ENCODE results near the gene AXL. TPM values are rescaled to one million over a fixed set of nuclear protein-coding genes. Genes with fewer than 3 reads are reported as not detected.

Gene AXL
- total and polyA plus RNA-seq, 4 donors, result 23.7 to 44.1 (median 25.6) TPM

DNA sequence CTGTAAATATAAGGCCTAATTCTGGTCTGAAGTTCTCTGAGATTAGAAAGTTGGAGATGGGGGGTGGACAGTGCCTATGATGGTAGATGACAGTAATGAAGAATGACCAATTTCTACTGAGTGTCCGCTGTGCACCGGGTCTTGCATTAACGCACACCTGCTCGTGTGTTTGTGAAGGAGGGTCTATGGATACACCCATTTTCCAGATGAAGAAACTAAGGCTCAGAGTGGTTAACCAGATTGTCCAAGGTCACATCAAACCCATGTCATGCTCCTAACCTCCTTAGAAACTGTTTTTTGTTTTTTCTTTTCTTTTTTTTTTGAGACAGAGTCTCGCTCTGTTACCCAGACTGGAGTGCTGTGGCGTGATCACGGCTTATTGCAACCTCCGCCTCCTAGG, 13.7 kb downstream of the AXL start:
- H3K27me3 ChIP-seq (ENCODE audit: control insufficient read depth, insufficient read depth, low read length), result no peaks in the 10 kb centered on the region
- no peak overlapping the region for H3K27ac ChIP-seq (ENCODE audit: low read depth, low read length)
- WGBS (ENCODE audit: insufficient coverage), result 92% methylated on average over 5 of the region's 8 CpGs
- no peaks in the 10 kb centered on the region for H3K9me3 ChIP-seq (ENCODE audit: control insufficient read depth, insufficient read depth, low read length)
- H3K4me1 ChIP-seq (ENCODE audit: control insufficient read depth, insufficient read depth, low read length), result no peaks in the 10 kb centered on the region
- no peak for DNase-seq (ENCODE audit: low read depth in 4 of 6, low spot score in 6 of 6)
- H3K36me3 ChIP-seq (ENCODE audit: control insufficient read depth, insufficient read depth, low read length), result peaks cover 14% of the 10 kb centered on the region
- H3K4me3 ChIP-seq (ENCODE audit: low read depth, low read length), result no peak overlapping the region

DNA sequence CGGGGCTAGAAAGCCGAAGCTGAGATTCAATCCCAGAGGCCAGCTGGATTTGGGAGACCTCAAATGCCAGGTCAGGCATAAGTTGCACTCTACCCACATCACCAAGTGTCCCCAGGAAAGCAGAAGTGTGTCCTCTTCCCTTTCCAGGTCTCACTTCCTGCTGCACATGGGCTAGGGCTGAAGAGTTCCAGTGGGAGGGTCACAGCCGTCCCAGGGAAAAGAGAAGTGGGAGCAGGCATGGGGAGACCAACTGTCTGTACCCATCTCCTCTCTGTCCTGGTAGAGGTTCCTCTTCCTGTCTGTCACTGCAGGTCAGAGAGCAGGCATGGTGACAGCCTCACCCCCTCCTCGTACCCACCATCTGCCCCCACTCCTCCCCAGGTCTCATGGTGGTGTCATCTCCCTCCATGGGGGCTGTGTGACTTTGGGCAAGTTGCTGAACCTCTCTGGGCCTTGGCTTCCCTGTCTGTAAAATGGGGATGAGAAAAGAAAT, 14.8 kb downstream of the AXL start:
- H3K27me3 ChIP-seq (ENCODE audit: control insufficient read depth, insufficient read depth, low read length), result no peaks in the 10 kb centered on the region
- H3K4me3 ChIP-seq (ENCODE audit: low read depth, low read length), result no peak overlapping the region
- no peak overlapping the region for H3K27ac ChIP-seq (ENCODE audit: low read depth, low read length)
- peaks cover 23% of the 10 kb centered on the region for H3K36me3 ChIP-seq (ENCODE audit: control insufficient read depth, insufficient read depth, low read length)
- no peaks in the 10 kb centered on the region for H3K4me1 ChIP-seq (ENCODE audit: control insufficient read depth, insufficient read depth, low read length)
- DNase-seq (ENCODE audit: low read depth in 4 of 6, low spot score in 6 of 6), result no peak
- 63% methylated on average over 1 of the region's 4 CpGs for WGBS (ENCODE audit: insufficient coverage)
- no peaks in the 10 kb centered on the region for H3K9me3 ChIP-seq (ENCODE audit: control insufficient read depth, insufficient read depth, low read length)

DNA sequence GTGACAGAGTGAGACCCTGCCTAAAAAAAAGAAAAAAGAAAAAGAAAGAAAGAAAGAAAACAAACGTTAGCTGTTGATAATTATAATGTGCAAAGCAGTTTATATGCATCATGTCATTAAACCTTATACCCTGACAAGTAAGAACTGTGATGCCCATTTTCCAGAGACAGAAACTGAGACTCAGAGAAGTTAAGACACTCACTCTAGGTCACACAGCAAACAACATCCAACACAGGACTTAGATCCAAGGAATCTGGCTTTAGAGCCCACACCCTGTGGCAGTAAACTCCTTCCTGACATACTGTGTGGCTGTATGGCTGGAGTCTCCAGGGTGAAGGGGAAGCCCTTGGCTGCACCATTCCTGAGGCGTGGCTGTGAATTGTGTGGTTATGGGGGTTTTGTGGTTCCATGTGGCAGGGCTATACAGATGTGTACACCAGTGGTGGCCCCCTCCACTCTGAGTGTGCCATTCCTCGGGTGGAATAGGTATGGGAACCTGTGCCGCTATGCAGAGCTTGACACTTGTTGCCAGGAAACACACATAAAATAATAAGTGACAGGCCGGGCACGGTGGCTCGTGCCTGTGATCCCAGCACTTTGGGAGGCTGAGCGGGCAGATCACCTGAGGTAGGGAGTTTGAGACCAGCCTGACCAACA, 15.6 kb downstream of the AXL start:
- Histone ChIP-seq H3K9me3 (ENCODE audit: control insufficient read depth, insufficient read depth, low read length) (no peaks in the 10 kb centered on the region), H3K27ac (ENCODE audit: low read depth, low read length) (no peak overlapping the region), H3K27me3 (ENCODE audit: control insufficient read depth, insufficient read depth, low read length) (no peaks in the 10 kb centered on the region), H3K36me3 (ENCODE audit: control insufficient read depth, insufficient read depth, low read length) (peaks cover 29% of the 10 kb centered on the region), H3K4me1 (ENCODE audit: control insufficient read depth, insufficient read depth, low read length) (no peaks in the 10 kb centered on the region), H3K4me3 (ENCODE audit: low read depth, low read length) (no peak overlapping the region)
- 85% methylated on average over 2 of the region's 8 CpGs for WGBS (ENCODE audit: insufficient coverage)
- DNase-seq (ENCODE audit: low read depth in 4 of 6, low spot score in 6 of 6), result no peak

DNA sequence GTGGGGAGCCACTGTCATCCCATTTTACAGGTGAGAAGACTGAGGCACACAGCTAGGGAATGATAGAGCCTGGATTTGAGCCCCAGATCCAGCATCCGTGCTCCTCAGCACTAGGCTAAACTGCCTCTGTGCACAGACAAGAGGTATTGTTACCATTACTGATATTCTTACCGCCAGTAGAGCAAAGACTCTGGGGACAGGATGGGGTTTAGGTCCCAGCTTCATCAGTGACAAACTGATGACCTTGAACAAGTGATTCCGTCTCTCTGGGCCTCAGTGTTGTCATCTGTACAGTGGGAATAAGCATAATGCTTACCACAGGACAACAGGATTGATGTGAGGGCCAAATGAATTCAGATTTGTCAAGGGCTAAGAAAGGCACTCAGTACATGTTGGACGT, 16.5 kb downstream of the AXL start:
- no peaks in the 10 kb centered on the region for H3K27me3 ChIP-seq (ENCODE audit: control insufficient read depth, insufficient read depth, low read length)
- peaks cover 34% of the 10 kb centered on the region for H3K36me3 ChIP-seq (ENCODE audit: control insufficient read depth, insufficient read depth, low read length)
- H3K9me3 ChIP-seq (ENCODE audit: control insufficient read depth, insufficient read depth, low read length), result no peaks in the 10 kb centered on the region
- H3K4me3 ChIP-seq (ENCODE audit: low read depth, low read length), result no peak overlapping the region
- no peak for DNase-seq (ENCODE audit: low read depth in 4 of 6, low spot score in 6 of 6)
- H3K4me1 ChIP-seq (ENCODE audit: control insufficient read depth, insufficient read depth, low read length), result no peaks in the 10 kb centered on the region
- 96% methylated on average over 3 of the region's 4 CpGs for WGBS (ENCODE audit: insufficient coverage)
- no peak overlapping the region for H3K27ac ChIP-seq (ENCODE audit: low read depth, low read length)

DNA sequence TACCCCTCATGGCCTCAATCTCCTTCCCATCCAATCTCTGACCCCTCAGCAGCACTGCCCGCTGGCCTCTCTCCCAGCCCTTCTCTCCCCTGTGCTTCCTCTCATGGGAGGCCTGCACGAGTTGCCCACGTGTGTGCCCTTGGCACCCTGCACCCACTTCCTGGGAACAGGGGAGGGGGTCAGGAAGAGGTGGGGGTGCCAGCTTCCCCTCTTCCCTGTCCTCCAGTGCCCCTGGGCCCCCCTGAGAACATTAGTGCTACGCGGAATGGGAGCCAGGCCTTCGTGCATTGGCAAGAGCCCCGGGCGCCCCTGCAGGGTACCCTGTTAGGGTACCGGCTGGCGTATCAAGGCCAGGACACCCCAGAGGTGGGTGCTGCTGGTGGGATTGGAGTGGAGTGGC, 19.2 kb downstream of the AXL start:
- Histone ChIP-seq H3K27me3 (ENCODE audit: control insufficient read depth, insufficient read depth, low read length) (no peaks in the 10 kb centered on the region), H3K4me3 (ENCODE audit: low read depth, low read length) (no peak overlapping the region), H3K4me1 (ENCODE audit: control insufficient read depth, insufficient read depth, low read length) (no peaks in the 10 kb centered on the region), H3K9me3 (ENCODE audit: control insufficient read depth, insufficient read depth, low read length) (no peaks in the 10 kb centered on the region), H3K36me3 (ENCODE audit: control insufficient read depth, insufficient read depth, low read length) (peaks cover 41% of the 10 kb centered on the region), H3K27ac (ENCODE audit: low read depth, low read length) (no peak overlapping the region)
- DNase-seq (ENCODE audit: low read depth in 4 of 6, low spot score in 6 of 6), result no peak
- 93% methylated on average over 10 of the region's 10 CpGs for WGBS (ENCODE audit: insufficient coverage)

DNA sequence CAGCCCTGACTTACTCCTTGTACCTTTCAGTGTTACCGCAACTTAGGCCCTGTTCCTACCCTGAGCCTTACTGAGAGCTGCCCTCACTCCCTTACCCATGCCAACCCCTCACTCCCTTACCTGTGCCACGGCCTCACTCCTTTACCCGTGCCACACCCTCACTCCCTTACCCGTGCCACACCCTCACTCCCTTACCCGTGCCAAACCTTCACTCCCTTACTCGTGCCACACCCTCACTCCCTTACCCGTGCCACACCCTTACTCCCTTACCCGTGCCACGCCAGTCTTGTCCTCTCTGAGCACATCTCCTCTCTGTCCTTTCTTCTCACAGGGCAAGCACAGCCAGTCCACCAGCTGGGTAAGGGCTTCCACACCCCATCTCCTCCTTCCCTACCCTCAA, 20.3 kb downstream of the AXL start:
- 92% methylated on average over 9 of the region's 9 CpGs for WGBS (ENCODE audit: insufficient coverage)
- no peak for DNase-seq (ENCODE audit: low read depth in 4 of 6, low spot score in 6 of 6)
- Histone ChIP-seq H3K27ac (ENCODE audit: low read depth, low read length) (no peak overlapping the region), H3K27me3 (ENCODE audit: control insufficient read depth, insufficient read depth, low read length) (no peaks in the 10 kb centered on the region), H3K9me3 (ENCODE audit: control insufficient read depth, insufficient read depth, low read length) (no peaks in the 10 kb centered on the region), H3K4me1 (ENCODE audit: control insufficient read depth, insufficient read depth, low read length) (no peaks in the 10 kb centered on the region), H3K4me3 (ENCODE audit: low read depth, low read length) (no peak overlapping the region), H3K36me3 (ENCODE audit: control insufficient read depth, insufficient read depth, low read length) (peaks cover 37% of the 10 kb centered on the region)

DNA sequence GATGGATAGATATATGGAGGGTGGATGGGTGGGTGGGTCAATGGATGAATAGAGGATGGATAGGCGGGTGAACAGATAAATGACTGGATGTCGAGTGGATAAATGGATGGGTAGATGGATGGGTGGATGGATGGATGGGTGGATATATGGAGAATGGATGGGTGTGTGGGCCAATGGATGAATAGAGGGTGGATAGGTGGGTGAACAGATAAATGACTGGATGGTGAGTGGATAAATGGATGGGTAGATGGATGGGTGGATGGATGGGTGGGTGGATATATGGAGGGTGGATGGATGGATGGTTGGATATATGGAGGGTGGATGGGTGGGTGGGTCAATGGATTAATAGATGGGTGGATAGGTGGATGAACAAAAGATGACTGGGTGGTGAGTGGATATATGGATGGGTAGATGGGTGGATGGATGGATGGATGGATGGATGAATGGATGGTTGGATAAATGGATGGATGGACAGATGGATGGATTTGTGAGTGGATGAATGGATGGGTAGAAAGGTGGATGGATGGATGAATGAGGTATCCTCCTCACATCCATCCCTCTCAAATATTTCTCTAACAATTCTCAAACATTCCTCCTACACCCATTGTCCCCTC, 21.0 kb downstream of the AXL start:
- H3K36me3 ChIP-seq (ENCODE audit: control insufficient read depth, insufficient read depth, low read length), result peaks cover 37% of the 10 kb centered on the region

DNA sequence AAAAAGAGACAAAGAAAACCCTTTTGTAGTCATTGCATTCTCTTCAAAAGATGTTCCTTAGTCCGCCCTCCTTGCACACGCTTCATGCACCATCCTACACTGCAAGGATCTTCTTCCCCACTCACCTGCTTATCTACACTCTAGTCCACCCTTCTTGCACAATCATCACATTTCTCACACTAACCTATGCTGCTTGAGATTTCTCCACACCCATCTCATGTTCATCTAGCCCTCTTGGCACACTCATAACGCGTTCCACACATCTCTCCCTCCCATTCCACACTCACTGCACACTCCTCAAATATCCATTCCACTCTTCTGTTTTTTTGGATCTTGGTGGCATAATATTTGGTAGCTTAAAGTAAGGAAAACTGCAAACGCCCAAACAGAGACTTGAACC, 22.8 kb downstream of the AXL start:
- Histone ChIP-seq H3K4me3 (ENCODE audit: low read depth, low read length) (no peak overlapping the region), H3K4me1 (ENCODE audit: control insufficient read depth, insufficient read depth, low read length) (no peaks in the 10 kb centered on the region), H3K36me3 (ENCODE audit: control insufficient read depth, insufficient read depth, low read length) (peaks cover 37% of the 10 kb centered on the region), H3K27me3 (ENCODE audit: control insufficient read depth, insufficient read depth, low read length) (no peaks in the 10 kb centered on the region), H3K27ac (ENCODE audit: low read depth, low read length) (no peak overlapping the region), H3K9me3 (ENCODE audit: control insufficient read depth, insufficient read depth, low read length) (no peaks in the 10 kb centered on the region)
- DNase-seq (ENCODE audit: low read depth in 4 of 6, low spot score in 6 of 6), result no peak
- WGBS (ENCODE audit: insufficient coverage), result 92% methylated on average over 2 of the region's 5 CpGs

More for the DNA sequence above, 21.0 kb downstream of the AXL start:
- no peaks in the 10 kb centered on the region for H3K27me3 ChIP-seq (ENCODE audit: control insufficient read depth, insufficient read depth, low read length)
- WGBS (ENCODE audit: insufficient coverage), result 90% methylated on average over 2 of the region's 2 CpGs
- H3K4me1 ChIP-seq (ENCODE audit: control insufficient read depth, insufficient read depth, low read length), result no peaks in the 10 kb centered on the region
- H3K4me3 ChIP-seq (ENCODE audit: low read depth, low read length), result no peak overlapping the region
- H3K9me3 ChIP-seq (ENCODE audit: control insufficient read depth, insufficient read depth, low read length), result no peaks in the 10 kb centered on the region
- no peak overlapping the region for H3K27ac ChIP-seq (ENCODE audit: low read depth, low read length)
- no peak for DNase-seq (ENCODE audit: low read depth in 4 of 6, low spot score in 6 of 6)

DNA sequence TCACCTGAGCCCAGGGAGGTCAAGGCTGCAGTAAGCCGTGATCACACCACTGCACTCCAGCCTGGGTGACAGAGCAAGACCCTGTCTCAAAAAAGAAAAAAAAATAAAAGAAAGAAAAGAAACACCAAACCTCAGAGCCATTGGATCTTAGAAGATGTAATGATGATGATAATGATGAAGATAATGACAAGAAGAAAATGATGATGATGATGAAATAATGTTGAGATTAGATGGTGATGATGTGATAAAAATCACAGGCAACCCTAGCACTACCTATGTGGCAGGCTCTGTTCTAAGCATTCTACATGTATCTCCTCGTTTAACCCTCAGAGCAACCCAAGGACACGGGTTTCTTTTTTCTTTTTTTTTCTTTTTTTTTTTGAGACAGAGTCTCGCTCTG, 25.1 kb downstream of the AXL start:
- 83% methylated on average over 2 of the region's 4 CpGs for WGBS (ENCODE audit: insufficient coverage)
- no peak overlapping the region for H3K4me3 ChIP-seq (ENCODE audit: low read depth, low read length)
- H3K9me3 ChIP-seq (ENCODE audit: control insufficient read depth, insufficient read depth, low read length), result no peaks in the 10 kb centered on the region
- H3K27me3 ChIP-seq (ENCODE audit: control insufficient read depth, insufficient read depth, low read length), result no peaks in the 10 kb centered on the region
- no peaks in the 10 kb centered on the region for H3K4me1 ChIP-seq (ENCODE audit: control insufficient read depth, insufficient read depth, low read length)
- no peak for DNase-seq (ENCODE audit: low read depth in 4 of 6, low spot score in 6 of 6)
- H3K36me3 ChIP-seq (ENCODE audit: control insufficient read depth, insufficient read depth, low read length), result peaks cover 36% of the 10 kb centered on the region
- H3K27ac ChIP-seq (ENCODE audit: low read depth, low read length), result no peak overlapping the region

DNA sequence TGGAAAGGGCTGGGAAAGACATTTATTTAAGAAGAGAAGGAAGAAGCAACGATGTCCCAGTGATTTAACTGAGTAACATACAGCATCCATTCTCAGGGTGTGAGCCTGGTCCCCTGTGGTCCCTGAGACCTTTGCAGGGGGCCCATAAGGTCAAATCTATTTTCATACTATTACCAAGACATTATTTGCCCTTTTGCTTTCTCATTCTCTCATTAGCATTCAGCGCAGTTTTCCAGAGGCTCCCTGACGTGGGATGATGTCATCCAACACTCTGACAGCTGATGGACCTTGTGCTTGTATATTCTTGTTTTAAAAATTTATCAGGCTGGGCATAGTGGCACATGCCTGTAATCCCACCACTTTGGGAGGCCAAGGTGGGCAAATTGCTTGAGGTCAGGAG, 26.8 kb downstream of the AXL start:
- H3K4me3 ChIP-seq (ENCODE audit: low read depth, low read length), result no peak overlapping the region
- WGBS (ENCODE audit: insufficient coverage), result 75% methylated on average over 1 of the region's 3 CpGs
- DNase-seq (ENCODE audit: low read depth in 4 of 6, low spot score in 6 of 6), result no peak
- peaks cover 29% of the 10 kb centered on the region for H3K36me3 ChIP-seq (ENCODE audit: control insufficient read depth, insufficient read depth, low read length)
- H3K9me3 ChIP-seq (ENCODE audit: control insufficient read depth, insufficient read depth, low read length), result no peaks in the 10 kb centered on the region
- no peaks in the 10 kb centered on the region for H3K4me1 ChIP-seq (ENCODE audit: control insufficient read depth, insufficient read depth, low read length)
- no peak overlapping the region for H3K27ac ChIP-seq (ENCODE audit: low read depth, low read length)
- H3K27me3 ChIP-seq (ENCODE audit: control insufficient read depth, insufficient read depth, low read length), result no peaks in the 10 kb centered on the region
